Hepatocyte (in vitro differentiated cells): ENCODE data around the gene JARID2.

Source experiments
- CTCF ChIP-seq: fragments of 200-600 bp; sonication (generic); IDR thresholded peaks from 2 replicates; pipeline ENCODE4 v1.5.1; 2016; ENCODE audit warnings: antibody characterized with exemption, mild to moderate bottlenecking; ENCODE audit not compliant: poor library complexity
- EZH2 ChIP-seq: fragments of 200-600 bp; sonication (generic); IDR thresholded peaks from 2 replicates; pipeline ENCODE4 v1.6.1; 2016; ENCODE audit warnings: antibody characterized with exemption, mild to moderate bottlenecking, borderline replicate concordance

GRCh38 chr6:15322184-15322583 is 76.3 kb downstream of the JARID2 start:
- no peak for TF ChIP-seq CTCF
- no peak for TF ChIP-seq EZH2
